Fibroblast of lung (primary cell): ENCODE results near the gene ALDH1L1. TPM values are rescaled to one million over a fixed set of nuclear protein-coding genes. Genes with fewer than 3 reads are reported as not detected.
A peak's percentile ranks its signal among the peaks of the same experiment; 100 is the strongest.

Experiments
- DNase-seq, 2 donors: peaks; one replicate each; pipeline versions ENCODE4 v3.0.0 to v3.0.0-alpha.2; 2010; ENCODE audit warnings: low read depth in 2 of 2
- H2AFZ ChIP-seq: 2 replicates; pipeline ENCODE4 v1.5.1; 2012; ENCODE audit warnings: low read length, control low read depth, inconsistent platforms
- H3K27ac ChIP-seq: 2 replicates; pipeline ENCODE4 v1.5.1; 2011; ENCODE audit warnings: low read length, control low read depth; ENCODE audit not compliant: insufficient read depth
- H3K27me3 ChIP-seq: 2 replicates; pipeline ENCODE4 v1.5.1; 2011; ENCODE audit warnings: mild to moderate bottlenecking, low read length; ENCODE audit not compliant: control insufficient read depth, insufficient read depth
- H3K36me3 ChIP-seq: 2 replicates; pipeline ENCODE4 v1.5.1; 2011; ENCODE audit warnings: low read length; ENCODE audit not compliant: control insufficient read depth, insufficient read depth
- H3K4me1 ChIP-seq: 2 replicates; pipeline ENCODE4 v1.5.1; 2011; ENCODE audit warnings: low read length; ENCODE audit not compliant: control insufficient read depth, insufficient read depth; ENCODE audit errors: extremely low read depth
- H3K4me2 ChIP-seq: 2 replicates; pipeline ENCODE4 v1.5.1; 2011; ENCODE audit warnings: low read length, control low read depth; ENCODE audit not compliant: insufficient read depth; ENCODE audit errors: extremely low read depth
- H3K4me3 ChIP-seq, 4 experiments: fragments of 200-600 bp in 1 of 4; sonication (generic) in 1 of 4; replicated peaks in 1 of 4; 2 replicates each; pipeline ENCODE4 v1.5.1; 2011 to 2016; ENCODE audit warnings: low read length in 4 of 4, low read depth in 3 of 4, mild to moderate bottlenecking in 3 of 4, control low read depth in 2 of 4, inconsistent platforms in 1 of 4, mixed read lengths in 1 of 4; ENCODE audit not compliant: insufficient read depth in 1 of 4; ENCODE audit errors: control extremely low read depth in 1 of 4
- H3K79me2 ChIP-seq: 2 replicates; pipeline ENCODE4 v1.5.1; 2012; ENCODE audit warnings: mild to moderate bottlenecking, low read length, inconsistent platforms; ENCODE audit not compliant: control insufficient read depth, insufficient read depth
- H3K9ac ChIP-seq: 2 replicates; pipeline ENCODE4 v1.5.1; 2011; ENCODE audit warnings: mild to moderate bottlenecking, low read length, control low read depth; ENCODE audit not compliant: insufficient read depth
- H3K9me3 ChIP-seq: 2 replicates; pipeline ENCODE4 v1.5.1; 2012; ENCODE audit warnings: low read depth, low read length; ENCODE audit not compliant: control insufficient read depth, insufficient read depth
- H4K20me1 ChIP-seq: 2 replicates; pipeline ENCODE4 v1.5.1; 2011; ENCODE audit warnings: low read length; ENCODE audit not compliant: control insufficient read depth, insufficient read depth; ENCODE audit errors: extremely low read depth
- EZH2 ChIP-seq: IDR thresholded peaks from 2 replicates; pipeline ENCODE4 v1.5.1; 2012; ENCODE audit warnings: low read length, control low read depth, mild to moderate bottlenecking; ENCODE audit errors: missing control alignments
- polyA plus RNA-seq, 2 donors: library from polyadenylated mRNA; depleted of rRNA in 1 of 2; stranded (reverse) in 1 of 2; unstranded in 1 of 2; fragments of >200 nt; gene quantifications; 2 replicates each; pipeline ENCODE4 v1.2.1, GENCODE V29; 2011 to 2012; ENCODE audit warnings: missing spikeins in 1 of 2
- total RNA-seq: library from RNA; depleted of rRNA; stranded (reverse); fragments of >200 nt; gene quantifications from 2 replicates; pipeline ENCODE4 v1.2.1, GENCODE V29; 2014
- TF ChIP-seq, protein P1 (sequence below), 2 donors: IDR thresholded peaks in 1 of 2; conservative IDR thresholded peaks in 1 of 2; 1 replicate in 1 of 2; 2 replicates in 1 of 2; pipeline ENCODE4 v1.5.1; 2011 to 2012; ENCODE audit warnings: low read length in 2 of 2, control low read depth in 1 of 2, inconsistent platforms in 1 of 2, low read depth in 1 of 2, mild to moderate bottlenecking in 1 of 2

Gene ALDH1L1
- total and polyA plus RNA-seq, 2 donors (not counting 1 experiment from before 2014, with no cell fraction given) = not detected

DNA sequence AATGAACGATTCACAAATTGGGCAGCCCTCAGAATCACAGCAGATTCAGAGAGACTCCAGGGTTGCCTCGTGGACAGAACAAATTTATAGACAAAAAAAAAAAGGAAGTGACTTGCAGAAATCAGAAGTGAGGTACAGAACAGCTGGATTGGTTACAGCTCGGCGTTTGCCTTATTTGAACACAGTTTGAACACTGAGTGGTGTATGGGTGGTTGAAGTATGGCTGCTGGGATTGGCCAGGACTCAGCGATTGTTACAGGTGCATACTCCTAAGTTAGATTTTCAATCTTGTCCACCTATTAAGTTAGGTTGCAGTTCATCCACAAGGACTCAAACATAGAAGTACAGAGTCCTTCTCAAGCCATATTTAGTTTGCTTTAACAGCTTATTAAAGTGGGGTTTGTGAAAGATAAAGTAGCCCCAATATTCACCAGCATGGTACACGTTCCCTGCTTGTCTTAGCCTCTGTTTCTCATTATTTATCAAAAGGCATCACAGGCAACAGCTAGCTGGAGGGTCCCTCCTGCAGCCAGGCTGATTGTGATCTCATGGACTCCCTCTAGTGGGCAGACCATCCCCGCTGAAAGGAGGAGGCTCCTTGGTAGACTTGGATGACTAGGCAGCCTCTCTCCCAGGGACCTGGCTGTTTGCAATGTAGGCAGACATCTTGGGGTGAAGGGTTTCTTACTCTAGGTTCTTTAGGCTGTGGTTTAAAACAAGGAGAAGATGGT, 17.6 kb upstream of the ALDH1L1 start:
- no peaks in the 10 kb centered on the region for H3K9me3 ChIP-seq
- no peak overlapping the region for H2AFZ ChIP-seq
- no peak overlapping the region for H3K9ac ChIP-seq
- no peaks in the 10 kb centered on the region for H3K36me3 ChIP-seq
- no peak overlapping the region for H3K4me2 ChIP-seq
- TF ChIP-seq, protein P1, sequence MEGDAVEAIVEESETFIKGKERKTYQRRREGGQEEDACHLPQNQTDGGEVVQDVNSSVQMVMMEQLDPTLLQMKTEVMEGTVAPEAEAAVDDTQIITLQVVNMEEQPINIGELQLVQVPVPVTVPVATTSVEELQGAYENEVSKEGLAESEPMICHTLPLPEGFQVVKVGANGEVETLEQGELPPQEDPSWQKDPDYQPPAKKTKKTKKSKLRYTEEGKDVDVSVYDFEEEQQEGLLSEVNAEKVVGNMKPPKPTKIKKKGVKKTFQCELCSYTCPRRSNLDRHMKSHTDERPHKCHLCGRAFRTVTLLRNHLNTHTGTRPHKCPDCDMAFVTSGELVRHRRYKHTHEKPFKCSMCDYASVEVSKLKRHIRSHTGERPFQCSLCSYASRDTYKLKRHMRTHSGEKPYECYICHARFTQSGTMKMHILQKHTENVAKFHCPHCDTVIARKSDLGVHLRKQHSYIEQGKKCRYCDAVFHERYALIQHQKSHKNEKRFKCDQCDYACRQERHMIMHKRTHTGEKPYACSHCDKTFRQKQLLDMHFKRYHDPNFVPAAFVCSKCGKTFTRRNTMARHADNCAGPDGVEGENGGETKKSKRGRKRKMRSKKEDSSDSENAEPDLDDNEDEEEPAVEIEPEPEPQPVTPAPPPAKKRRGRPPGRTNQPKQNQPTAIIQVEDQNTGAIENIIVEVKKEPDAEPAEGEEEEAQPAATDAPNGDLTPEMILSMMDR (conservative IDR thresholded peaks at IDR 0.05 in 1 of 2, IDR thresholded peaks at IDR 0.05 in 1 of 2; ENCODE audit: low read depth in 1 of 2, low read length in 2 of 2) = peak; percentile 67 to 94
- no peak for TF ChIP-seq EZH2
- no peaks in the 10 kb centered on the region for H3K27me3 ChIP-seq
- no peaks in the 10 kb centered on the region for H3K4me1 ChIP-seq
- H3K79me2 ChIP-seq = no peaks in the 10 kb centered on the region
- DNase-seq = peak; percentile 41 to 65
- no peak overlapping the region for H3K27ac ChIP-seq
- no peak overlapping the region for H3K4me3 ChIP-seq
- H4K20me1 ChIP-seq = no peaks in the 10 kb centered on the region

DNA sequence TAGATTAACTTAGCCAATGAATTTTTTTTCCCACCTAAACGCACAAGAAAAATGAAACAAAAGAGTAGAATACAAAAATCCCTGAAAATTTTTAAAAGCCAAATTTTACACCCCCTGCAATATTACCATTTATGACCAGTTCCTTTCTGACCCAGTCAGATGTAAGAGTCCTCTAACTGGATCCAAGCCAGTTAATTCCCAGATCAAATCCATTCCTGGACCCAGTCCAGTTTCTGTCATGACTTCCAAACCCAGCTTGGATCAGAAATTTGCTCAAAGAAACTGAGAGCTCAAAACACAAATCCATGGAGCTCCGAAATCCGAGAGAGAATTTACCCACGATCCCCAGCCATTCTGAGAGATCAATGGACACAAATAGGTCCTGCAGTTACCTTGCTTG, 17.0 kb upstream of the ALDH1L1 start:
- Histone ChIP-seq H3K9ac (no peak overlapping the region), H3K27ac (no peak overlapping the region), H3K9me3 (no peaks in the 10 kb centered on the region), H3K4me2 (no peak overlapping the region), H3K4me3 (no peak overlapping the region), H3K36me3 (no peaks in the 10 kb centered on the region), H4K20me1 (no peaks in the 10 kb centered on the region), H3K27me3 (no peaks in the 10 kb centered on the region), H3K79me2 (no peaks in the 10 kb centered on the region), H3K4me1 (no peaks in the 10 kb centered on the region), H2AFZ (no peak overlapping the region)
- TF ChIP-seq EZH2 = no peak
- TF ChIP-seq, protein P1 (conservative IDR thresholded peaks at IDR 0.05 in 1 of 2, IDR thresholded peaks at IDR 0.05 in 1 of 2; ENCODE audit: low read depth in 1 of 2, low read length in 2 of 2) = no peak
- no peak for DNase-seq

DNA sequence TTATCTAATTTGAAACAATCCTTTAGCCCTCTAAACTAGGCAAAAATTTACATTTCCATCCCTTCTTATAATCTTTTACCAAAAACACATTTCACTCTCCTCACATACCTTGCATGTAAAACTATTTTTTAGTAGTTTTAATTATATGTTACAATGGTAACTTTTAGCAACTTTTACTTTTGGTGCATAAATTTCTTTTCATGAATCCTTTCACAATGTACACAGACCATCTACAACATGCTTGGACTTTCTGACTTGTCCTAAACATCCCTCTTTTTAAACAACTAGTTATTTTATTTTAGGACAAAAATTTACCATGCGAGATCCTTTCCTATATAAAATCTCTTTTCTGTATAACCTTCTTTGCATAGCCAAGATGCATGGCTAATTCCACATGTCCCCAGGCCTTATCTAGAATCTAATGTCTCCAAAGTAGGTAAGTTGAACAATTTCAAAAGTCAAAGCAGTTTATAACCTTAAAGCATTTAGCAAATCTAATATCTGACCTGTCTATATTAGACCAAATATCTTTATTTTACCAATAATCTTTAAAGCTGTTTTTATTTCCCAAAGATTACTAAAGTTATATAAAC, 14.4 kb upstream of the ALDH1L1 start:
- H3K36me3 ChIP-seq = no peaks in the 10 kb centered on the region
- TF ChIP-seq EZH2 = no peak
- TF ChIP-seq, protein P1 (conservative IDR thresholded peaks at IDR 0.05 in 1 of 2, IDR thresholded peaks at IDR 0.05 in 1 of 2; ENCODE audit: low read depth in 1 of 2, low read length in 2 of 2) = no peak
- no peaks in the 10 kb centered on the region for H4K20me1 ChIP-seq
- no peaks in the 10 kb centered on the region for H3K79me2 ChIP-seq
- no peaks in the 10 kb centered on the region for H3K27me3 ChIP-seq
- H3K4me3 ChIP-seq = no peak overlapping the region
- no peaks in the 10 kb centered on the region for H3K9me3 ChIP-seq
- H2AFZ ChIP-seq = no peak overlapping the region
- DNase-seq = no peak
- H3K9ac ChIP-seq = no peak overlapping the region
- no peak overlapping the region for H3K4me2 ChIP-seq
- H3K27ac ChIP-seq = no peak overlapping the region
- H3K4me1 ChIP-seq = no peaks in the 10 kb centered on the region
